Measurements from ENCODE around the gene TMEM132C. TPM values are rescaled to one million over a fixed set of nuclear protein-coding genes. Genes with fewer than 3 reads are reported as not detected.

The TMEM132C gene
- total RNA-seq, 1 experiment from 2014 or later: not detected

DNA sequence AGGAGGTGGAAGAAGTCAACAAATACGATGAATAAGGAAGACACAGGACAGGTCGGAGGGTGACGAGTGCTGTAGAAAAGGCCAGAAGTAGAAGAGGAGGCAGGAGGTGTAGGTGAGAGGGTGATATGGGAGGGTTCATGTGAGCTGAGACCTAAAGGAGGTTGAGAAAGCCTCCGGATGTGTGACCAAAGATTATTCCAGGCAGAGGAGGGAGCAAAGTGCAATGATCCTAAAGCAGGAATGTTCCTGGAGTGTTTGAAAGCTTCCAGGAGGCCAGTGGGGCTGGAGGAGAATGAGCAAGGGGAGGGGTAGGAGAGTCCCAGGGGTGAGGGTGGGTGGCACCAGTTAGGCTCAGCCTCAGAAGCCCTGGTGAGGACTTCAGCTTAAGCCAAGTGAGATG is 340.0 kb downstream of the TMEM132C start:
- DNase-seq (ENCODE audit: low spot score): no peak

DNA sequence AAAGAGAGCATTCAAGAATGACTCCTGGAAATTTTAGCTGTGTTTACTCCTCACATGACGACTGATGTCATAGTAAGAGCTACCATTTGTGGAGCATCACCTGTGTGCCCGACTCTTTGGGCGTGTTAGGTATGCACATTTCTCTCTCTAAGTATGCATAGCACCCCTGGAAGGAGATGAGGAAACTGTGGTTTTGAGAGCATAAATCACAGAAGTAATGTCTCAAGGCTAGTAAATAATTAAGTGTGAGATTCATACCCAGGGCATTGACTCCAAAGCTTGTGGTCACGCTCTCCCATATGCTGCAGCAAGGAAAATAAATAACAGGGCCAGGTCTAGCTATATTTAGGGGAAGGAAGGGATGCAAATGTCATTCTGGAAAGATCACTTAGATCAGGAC is 340.7 kb downstream of the TMEM132C start:
- DNase-seq (ENCODE audit: low spot score): no peak

DNA sequence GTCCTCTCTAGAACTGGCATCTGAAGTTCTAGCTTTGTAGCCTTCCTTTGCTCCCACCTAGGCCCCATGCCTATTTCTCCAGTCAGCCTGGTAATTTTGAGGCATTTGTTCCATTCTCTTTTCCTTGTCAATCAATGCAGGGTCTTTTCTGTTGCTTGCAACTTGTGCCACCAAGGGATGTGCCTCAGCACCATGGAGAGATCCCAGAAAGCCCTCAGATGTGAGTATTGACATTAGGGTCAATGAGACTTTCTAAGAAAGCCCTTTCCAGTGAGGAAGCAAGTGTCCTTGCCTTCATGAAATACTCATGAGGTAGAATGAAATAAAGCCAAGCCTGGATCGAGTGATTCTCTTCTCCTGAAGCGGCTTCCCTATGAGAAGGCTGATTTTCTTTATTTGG is 342.9 kb downstream of the TMEM132C start:
- no peak for DNase-seq (ENCODE audit: low spot score)

- no peak for DNase-seq (ENCODE audit: low spot score)
These were observed 344.8 kb downstream of the TMEM132C start for GRCh38 chr12:128611736-128612135.

DNA sequence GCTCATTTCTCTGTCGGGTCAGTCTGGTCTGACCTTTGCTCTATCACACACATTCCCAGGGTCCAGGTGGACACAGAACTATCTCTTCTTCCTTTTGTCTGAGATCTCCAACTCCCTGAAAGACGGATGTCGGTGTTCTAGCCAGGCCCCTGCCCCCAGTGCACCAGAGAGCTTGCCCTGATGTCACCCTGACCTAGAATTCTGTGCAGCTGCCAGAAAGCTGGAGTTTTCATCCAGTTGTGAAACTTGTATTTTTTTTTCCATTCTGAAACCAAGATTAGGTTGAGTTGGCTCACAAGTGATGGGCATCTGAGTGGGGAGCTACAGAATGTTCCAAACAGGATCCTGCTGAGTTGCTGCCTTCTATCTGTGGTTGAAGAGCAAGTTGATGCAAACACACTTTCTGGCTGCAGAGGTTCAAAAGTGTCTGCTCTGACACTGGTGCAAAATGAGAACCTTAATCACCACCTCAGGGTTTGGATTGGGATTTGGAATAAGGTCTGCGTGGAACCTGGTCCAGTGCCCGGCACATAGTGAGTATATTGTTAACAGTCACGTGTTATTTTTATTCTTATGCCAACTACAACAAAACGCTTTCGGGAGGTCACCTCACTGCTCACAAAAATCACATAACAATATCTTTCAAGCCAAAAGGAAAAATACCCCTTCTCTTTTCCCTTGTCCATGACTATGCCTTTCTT is 345.3 kb downstream of the TMEM132C start:
- no peak for DNase-seq (ENCODE audit: low spot score)

DNA sequence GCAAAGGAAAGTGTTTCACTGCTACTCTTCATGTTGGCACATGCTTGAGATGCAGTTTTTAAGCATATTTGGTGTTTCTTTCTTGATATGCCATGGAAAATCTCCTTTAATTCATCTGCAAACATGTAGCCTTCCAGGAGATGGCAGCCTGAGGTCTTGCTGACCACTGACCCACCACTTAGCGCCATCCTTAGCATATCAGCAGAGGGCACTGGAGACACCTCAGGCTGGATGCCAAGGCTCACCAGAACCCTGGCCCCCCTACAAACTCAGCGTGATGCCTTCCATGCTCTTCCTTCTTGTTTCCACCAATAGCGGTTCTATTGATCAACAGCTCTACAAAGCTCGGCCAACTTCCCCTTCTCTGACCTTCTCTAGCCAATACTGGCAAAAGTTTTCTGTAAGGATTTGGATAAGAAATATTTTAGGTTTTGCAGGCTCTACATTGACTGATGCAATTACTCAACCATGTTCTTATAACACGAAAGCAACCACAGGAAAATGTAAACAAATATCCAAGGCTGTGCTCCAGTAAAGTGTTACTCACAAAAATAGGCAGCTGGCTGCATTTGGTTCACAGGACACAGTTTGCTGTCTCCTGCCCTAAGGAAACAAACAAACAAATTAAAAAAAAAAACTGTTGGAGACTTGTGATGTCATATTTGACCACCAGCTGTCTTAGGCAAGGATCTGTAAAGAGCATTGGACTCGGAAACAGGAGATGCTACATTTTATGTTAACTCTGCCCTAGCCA is 347.0 kb downstream of the TMEM132C start:
- peak; percentile 23 for DNase-seq (ENCODE audit: low spot score)

DNA sequence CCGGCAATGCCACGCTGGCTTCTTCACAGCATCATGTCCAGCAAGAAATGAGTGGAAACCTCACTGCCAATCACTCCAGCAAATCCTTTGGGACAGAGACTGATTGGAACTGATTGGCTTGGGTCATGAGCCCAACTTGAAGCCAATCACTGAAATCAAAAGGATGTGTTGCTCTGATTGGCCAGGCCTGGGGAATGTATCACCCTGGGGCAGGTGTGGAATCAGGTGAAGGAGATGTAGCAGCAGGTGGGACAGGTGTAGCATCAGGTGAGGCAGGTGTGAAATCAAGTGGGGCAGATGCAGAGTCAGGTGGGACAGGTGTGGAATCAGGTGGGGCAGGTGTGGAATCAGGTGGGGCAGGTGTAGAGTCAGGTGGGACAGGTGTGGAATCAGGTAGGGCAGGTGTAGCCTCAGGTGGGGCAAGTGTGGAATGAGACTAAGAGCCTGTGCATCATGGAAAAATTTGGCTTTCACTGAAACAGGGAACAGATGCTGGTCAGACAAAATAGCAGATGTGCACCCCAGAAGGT is 350.4 kb downstream of the TMEM132C start:
- no peak for DNase-seq (ENCODE audit: low spot score)

DNA sequence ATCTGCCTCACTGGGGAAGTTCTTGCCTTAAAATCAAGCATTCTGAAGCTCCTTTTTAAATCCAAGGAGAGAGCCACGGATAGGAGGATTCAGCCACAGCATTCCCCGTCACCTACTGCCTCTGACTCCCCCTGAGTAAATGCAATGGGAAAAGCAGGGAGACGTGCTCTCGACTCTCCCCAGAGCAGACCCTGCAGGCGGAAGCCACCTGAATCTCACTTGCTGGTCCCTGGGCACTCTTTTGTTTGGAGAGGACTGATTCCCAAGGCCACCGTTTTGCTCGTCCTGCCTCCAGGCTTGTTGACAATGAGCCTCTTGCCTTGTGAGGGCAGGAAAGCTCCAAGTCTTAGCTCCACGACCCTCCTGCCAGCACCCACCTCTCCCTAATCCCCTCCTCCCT is 352.3 kb downstream of the TMEM132C start:
- DNase-seq (ENCODE audit: low spot score): no peak

DNA sequence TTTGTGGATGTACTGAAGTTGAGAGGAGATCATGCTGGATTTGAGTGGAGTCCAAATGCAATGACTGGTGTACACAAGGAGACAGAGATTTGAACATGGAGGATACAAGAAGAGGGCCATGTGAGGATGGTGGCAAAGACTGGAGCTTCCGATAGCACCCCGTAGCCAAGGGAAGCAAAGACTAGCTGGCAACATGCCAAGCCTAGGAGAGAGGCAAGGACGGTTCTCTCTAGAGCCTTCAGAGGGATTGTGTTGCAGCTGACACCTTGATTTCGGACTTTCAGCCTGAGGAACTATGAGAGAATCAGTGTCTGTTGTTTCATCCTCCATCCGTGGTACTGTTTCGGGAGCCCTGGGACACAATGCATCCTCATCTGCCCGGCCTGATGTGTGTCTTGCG is 354.3 kb downstream of the TMEM132C start:
- no peak for DNase-seq (ENCODE audit: low spot score)

DNA sequence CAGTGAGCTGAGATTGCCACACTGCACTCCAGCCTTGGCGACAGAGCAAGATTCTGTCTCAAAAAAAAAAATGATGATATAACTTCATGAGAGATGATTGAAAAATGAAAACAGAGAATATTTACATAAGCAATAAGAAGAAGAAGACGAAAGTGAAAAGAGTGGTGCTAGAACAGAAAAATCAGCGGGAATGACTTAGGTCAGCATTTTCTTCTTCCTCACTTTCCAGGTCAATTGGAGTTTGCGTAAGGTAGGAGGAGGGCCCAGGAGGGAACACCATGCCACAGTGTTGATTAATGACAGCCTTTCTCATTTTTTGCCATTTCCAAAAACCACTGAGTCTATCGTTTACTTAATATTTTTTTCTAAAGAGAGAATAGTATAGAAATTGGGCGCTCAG is 356.8 kb downstream of the TMEM132C start:
- DNase-seq (ENCODE audit: low spot score): no peak

DNA sequence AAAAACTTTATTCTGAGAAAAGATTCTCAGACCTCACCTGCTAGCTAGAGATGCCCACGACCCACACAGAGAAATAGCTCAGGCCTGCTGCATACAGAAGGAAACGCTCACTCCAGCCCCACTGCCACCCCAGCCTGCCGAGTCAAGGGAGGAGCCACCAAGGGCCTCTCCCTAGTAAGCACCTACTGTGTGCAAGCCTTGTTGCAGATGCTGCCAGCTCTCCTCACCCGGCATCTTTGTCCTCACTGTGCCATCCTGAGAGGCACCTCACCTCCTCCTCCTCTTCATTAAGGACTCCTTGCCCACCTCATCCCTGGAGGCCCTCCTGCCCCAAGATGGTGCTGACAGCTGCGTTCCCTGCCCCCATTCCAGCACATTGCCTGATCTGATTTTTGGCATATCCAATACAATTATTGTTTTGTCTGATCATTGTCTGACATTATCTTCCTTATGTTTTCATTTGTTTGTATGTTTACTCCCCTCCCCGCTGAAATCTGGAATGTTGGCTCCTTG is 359.9 kb downstream of the TMEM132C start:
- DNase-seq (ENCODE audit: low spot score): no peak

DNA sequence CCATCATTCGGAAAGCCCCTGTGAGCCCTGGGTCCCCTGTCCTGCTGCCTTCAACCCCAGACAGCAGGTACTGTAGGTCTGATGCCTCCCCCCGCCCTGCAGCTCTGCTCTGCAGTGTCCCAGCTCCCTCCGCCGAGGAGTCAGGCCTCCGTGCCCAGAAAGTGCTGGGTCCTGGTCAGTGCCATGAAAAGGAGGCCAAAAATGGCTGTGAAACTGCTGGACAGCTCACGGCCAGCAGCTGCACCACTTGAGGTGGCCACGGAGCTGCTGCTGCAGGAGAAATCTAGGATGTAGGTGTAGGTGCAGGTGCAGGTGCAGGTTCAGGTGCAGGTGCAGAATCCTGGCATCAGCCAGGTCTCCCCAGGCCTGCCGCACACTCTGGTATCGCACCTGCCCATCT is 360.7 kb downstream of the TMEM132C start:
- no peak for DNase-seq (ENCODE audit: low spot score)

- DNase-seq (ENCODE audit: low spot score): no peak
These were observed 363.0 kb downstream of the TMEM132C start for GRCh38 chr12:128629979-128630378.

- no peak for DNase-seq (ENCODE audit: low spot score)
These were observed 371.0 kb downstream of the TMEM132C start for GRCh38 chr12:128637642-128638606.

- no peak for DNase-seq (ENCODE audit: low spot score)
These were observed 372.1 kb downstream of the TMEM132C start for GRCh38 chr12:128639089-128639488.

GRCh38 chr12:128643155-128643554 is 376.2 kb downstream of the TMEM132C start:
- no peak for DNase-seq (ENCODE audit: low spot score)

GRCh38 chr12:128644664-128645296 is 377.8 kb downstream of the TMEM132C start:
- DNase-seq (ENCODE audit: low spot score): peak; percentile 59

DNA sequence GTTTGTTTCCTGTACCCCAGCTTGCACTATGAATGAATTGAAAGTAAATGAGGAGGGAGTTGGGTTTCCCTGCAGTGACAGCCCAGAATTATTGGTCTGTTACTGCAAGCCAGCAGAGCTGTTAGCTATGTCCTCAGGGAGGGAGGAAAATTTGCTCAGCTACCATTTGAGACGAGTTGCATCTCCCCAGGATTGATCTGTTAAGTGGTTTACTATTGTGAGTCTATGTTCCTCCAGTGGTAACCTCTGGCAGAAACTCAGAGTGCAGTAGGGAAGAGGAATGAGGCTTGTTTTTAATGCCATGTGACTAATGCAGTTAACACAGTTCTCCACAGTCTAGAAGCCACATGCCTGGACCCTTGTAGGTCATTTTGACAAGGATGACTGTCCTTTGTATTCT is 382.9 kb downstream of the TMEM132C start:
- no peak for DNase-seq (ENCODE audit: low spot score)

- no peak for DNase-seq (ENCODE audit: low spot score)
These were observed 385.3 kb downstream of the TMEM132C start for GRCh38 chr12:128652136-128652751.

DNA sequence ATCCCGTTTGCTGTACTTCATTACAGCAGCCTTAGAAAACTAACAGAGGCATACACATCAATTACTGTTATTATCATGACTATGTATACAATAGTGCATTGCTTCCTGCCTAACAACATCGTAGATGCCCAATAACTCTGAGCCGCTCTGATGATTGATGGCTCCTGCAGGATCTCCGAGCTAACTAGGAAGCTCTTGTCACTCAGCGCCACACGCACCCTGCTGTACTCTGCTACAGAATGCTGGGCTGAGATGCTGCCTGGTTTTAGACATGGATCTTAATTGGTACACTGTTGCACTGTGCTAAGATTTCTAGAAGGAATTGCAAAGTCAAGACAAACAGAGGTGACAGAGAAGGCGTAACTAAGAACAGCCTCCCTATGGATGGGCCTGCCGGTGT is 387.5 kb downstream of the TMEM132C start:
- no peak for DNase-seq (ENCODE audit: low spot score)

GRCh38 chr12:128657378-128657777 is 390.4 kb downstream of the TMEM132C start:
- no peak for DNase-seq (ENCODE audit: low spot score)

Data from HT-29 (cell line).